Transverse colon (tissue), 4 donors: ENCODE results near the gene PPM1D.

Source experiments
- EP300 ChIP-seq: sonication (generic); formaldehyde crosslinking; IDR thresholded peaks from one replicate; pipeline ENCODE4 v1.6.1; 2017; ENCODE audit warnings: antibody characterized with exemption, low read depth
- POLR2AphosphoS5 ChIP-seq, 3 donors: sonication (generic); formaldehyde crosslinking; IDR thresholded peaks; one replicate each; pipeline ENCODE4 v1.6.1; 2016; ENCODE audit warnings: antibody characterized with exemption in 3 of 3
- TF ChIP-seq, protein P1 (sequence below), 5 experiments: fragments of 200-600 bp in 3 of 5; fragments of 450-650 bp in 2 of 5; sonication (generic) in 3 of 5; IDR thresholded peaks; 1 replicate in 2 of 5; 2 replicates in 3 of 5; pipeline ENCODE4 v1.5.1; 2016 to 2017; ENCODE audit warnings: antibody characterized with exemption in 5 of 5, inconsistent platforms in 3 of 5, mild to moderate bottlenecking in 2 of 5, moderate library complexity in 1 of 5

DNA sequence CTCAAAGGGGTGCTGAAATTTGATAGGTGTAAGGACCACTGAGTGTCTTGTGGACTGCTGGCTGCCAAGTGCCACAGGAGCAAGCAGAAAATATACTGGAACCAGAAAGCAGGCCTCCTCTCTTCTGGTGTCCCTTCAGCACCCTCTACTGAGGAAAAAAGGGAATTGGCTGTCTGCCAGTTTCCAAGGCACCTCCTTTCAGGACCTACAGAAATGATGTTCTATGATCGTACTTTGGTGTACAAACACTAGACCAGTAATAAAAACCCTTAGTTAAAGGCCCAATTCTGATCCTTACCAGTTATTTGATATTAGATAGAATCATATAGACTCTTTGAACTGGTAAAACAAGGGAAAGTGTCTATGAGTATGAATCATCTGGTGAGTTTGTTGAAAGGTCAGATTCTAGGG lies 41.8 kb downstream of the PPM1D start:
- TF ChIP-seq, protein P1, sequence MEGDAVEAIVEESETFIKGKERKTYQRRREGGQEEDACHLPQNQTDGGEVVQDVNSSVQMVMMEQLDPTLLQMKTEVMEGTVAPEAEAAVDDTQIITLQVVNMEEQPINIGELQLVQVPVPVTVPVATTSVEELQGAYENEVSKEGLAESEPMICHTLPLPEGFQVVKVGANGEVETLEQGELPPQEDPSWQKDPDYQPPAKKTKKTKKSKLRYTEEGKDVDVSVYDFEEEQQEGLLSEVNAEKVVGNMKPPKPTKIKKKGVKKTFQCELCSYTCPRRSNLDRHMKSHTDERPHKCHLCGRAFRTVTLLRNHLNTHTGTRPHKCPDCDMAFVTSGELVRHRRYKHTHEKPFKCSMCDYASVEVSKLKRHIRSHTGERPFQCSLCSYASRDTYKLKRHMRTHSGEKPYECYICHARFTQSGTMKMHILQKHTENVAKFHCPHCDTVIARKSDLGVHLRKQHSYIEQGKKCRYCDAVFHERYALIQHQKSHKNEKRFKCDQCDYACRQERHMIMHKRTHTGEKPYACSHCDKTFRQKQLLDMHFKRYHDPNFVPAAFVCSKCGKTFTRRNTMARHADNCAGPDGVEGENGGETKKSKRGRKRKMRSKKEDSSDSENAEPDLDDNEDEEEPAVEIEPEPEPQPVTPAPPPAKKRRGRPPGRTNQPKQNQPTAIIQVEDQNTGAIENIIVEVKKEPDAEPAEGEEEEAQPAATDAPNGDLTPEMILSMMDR (IDR thresholded peaks at IDR 0.05): peak; percentile 25 to 45 (median 35)
- TF ChIP-seq EP300 (no peak), POLR2AphosphoS5 (IDR thresholded peaks at IDR 0.05) (peak in 1 of 3 donors; percentile 69)
